PC-9 (cell line): ENCODE data around the gene PATL2.

ENCODE experiments used
- EZH2 ChIP-seq: fragments of 200-600 bp; sonication (generic); IDR thresholded peaks from 2 replicates; pipeline ENCODE4 v1.8.0; 2017; ENCODE audit warnings: antibody characterized with exemption, low read depth
- TF ChIP-seq, protein P1 (sequence below): fragments of 200-600 bp; sonication (generic); conservative IDR thresholded peaks from 2 replicates; pipeline ENCODE4 v1.6.1; 2017; ENCODE audit warnings: mixed run types, antibody characterized with exemption, mild to moderate bottlenecking, moderate library complexity

DNA sequence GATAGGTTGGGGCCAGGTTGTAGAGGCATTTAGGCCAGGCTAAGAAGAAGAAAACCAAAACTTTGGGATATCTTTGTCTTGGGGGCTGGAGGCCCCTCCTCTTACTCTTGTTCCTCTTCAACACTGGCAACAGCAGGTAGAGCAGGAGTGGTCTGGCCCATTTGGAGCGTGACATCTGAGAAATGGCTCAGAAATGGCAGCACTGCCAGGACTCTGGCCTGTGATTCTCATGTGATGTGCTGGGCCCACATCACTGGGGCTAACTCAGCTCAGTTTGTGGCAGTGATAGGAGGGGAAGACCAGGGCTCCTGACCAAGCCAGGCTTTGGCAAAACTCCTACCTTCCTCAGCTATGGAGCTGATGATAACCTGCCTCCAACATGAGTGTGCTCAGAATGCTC, 18.5 kb downstream of the PATL2 start:
- TF ChIP-seq, protein P1, sequence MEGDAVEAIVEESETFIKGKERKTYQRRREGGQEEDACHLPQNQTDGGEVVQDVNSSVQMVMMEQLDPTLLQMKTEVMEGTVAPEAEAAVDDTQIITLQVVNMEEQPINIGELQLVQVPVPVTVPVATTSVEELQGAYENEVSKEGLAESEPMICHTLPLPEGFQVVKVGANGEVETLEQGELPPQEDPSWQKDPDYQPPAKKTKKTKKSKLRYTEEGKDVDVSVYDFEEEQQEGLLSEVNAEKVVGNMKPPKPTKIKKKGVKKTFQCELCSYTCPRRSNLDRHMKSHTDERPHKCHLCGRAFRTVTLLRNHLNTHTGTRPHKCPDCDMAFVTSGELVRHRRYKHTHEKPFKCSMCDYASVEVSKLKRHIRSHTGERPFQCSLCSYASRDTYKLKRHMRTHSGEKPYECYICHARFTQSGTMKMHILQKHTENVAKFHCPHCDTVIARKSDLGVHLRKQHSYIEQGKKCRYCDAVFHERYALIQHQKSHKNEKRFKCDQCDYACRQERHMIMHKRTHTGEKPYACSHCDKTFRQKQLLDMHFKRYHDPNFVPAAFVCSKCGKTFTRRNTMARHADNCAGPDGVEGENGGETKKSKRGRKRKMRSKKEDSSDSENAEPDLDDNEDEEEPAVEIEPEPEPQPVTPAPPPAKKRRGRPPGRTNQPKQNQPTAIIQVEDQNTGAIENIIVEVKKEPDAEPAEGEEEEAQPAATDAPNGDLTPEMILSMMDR: no peak
- no peak for TF ChIP-seq EZH2
